Measurements from ENCODE around the gene ARHGAP4.

- TF ChIP-seq CTCF (IDR thresholded peaks at IDR 0.05) = no peak
- no peak for TF ChIP-seq POLR2A (IDR thresholded peaks at IDR 0.05)
Observed at GRCh38 chrX:153920546-153920945, 5.5 kb downstream of the ARHGAP4 start.

All from tibial nerve (tissue), 3 donors.